Cardiac muscle cell (in vitro differentiated cells and primary cell): ENCODE results near the gene ASCC3. TPM values are rescaled to one million over a fixed set of nuclear protein-coding genes. Genes with fewer than 3 reads are reported as not detected.

Source experiments
- DNase-seq, 2 donors: peaks; one replicate each; pipeline versions ENCODE4 v3.0.0 to v3.0.0-alpha.2; 2010 to 2017; ENCODE audit warnings: low read depth in 1 of 2, low spot score in 1 of 2
- H3K27ac ChIP-seq: fragments of 200-600 bp; sonication (generic); 2 replicates; pipeline ENCODE4 v1.5.1; 2016
- H3K27me3 ChIP-seq: fragments of 200-600 bp; sonication (generic); 2 replicates; pipeline ENCODE4 v1.6.0; 2016; ENCODE audit warnings: control low read depth
- H3K36me3 ChIP-seq: fragments of 200-600 bp; sonication (generic); 2 replicates; pipeline ENCODE4 v1.5.1; 2016; ENCODE audit warnings: control low read depth
- H3K4me1 ChIP-seq: fragments of 200-600 bp; sonication (generic); 2 replicates; pipeline ENCODE4 v1.8.1; 2017; ENCODE audit warnings: low read depth, mild to moderate bottlenecking, mixed run types
- H3K4me3 ChIP-seq: fragments of 200-600 bp; sonication (generic); 2 replicates; pipeline ENCODE4 v1.5.1; 2016; ENCODE audit warnings: mild to moderate bottlenecking
- H3K9me3 ChIP-seq: fragments of 200-600 bp; sonication (generic); 2 replicates; pipeline ENCODE4 v1.5.1; 2017; ENCODE audit warnings: low read depth, mild to moderate bottlenecking, control low read depth
- polyA plus RNA-seq: library from polyadenylated mRNA; unstranded; fragments of >200 nt; fragmentation: Nextera tagmentation; extraction: Ambion mirVana; gene quantifications from 2 replicates; pipeline ENCODE4 v1.2.1, GENCODE V29; 2016
- total RNA-seq: library from RNA; depleted of rRNA; stranded (reverse); fragments of >200 nt; gene quantifications from 2 replicates; pipeline ENCODE4 v1.2.3, GENCODE V29; 2016
- TF ChIP-seq, protein P1 (sequence below): IDR thresholded peaks from 2 replicates; pipeline ENCODE4 v1.5.1; 2012; ENCODE audit warnings: low read depth, mild to moderate bottlenecking, low read length

ASCC3 gene
- total and polyA plus RNA-seq, 2 experiments from 2014 or later = 29.3 to 33.7 TPM

DNA sequence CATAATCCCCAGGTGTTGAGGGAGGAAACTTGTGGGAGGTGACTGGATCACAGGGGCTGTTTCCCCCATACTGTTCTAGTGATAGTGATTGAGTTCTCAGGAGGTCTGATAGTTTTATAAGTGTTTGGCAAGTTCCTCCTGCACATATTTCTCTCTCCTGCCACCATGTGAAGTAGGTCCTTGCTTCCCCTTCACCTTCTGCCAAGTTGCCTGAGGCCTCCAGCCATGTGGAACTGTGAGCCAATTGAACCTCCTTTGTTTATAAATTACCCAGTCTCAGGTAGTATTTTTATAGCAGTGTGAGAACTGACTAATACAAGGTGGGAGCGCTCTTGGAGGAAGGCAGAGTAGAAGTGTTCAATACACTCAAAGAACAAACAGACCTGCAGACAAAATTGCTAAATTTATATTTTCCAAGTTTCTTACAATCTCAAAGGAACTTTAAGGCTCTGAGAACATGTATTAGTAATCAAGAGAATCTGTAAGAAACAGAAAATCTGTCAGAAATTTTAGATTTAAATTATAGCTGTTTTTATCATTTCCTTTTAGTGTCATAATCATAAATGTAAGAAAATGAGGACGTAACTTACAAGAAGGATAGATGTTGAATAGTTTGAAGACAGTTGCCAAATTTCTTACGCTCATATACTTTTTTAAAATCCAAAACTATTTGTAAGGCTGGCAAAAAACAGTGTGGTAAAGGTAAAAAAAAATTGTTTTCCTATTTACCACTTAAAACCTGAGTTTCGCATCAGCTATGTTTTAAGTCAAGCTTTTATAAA, 77.7 kb downstream of the ASCC3 start:
- Histone ChIP-seq H3K4me1 (no peaks in the 10 kb centered on the region), H3K4me3 (no peak overlapping the region), H3K36me3 (no peaks in the 10 kb centered on the region), H3K27me3 (no peaks in the 10 kb centered on the region), H3K9me3 (no peaks in the 10 kb centered on the region), H3K27ac (no peak overlapping the region)
- no peak for DNase-seq
- TF ChIP-seq, protein P1, sequence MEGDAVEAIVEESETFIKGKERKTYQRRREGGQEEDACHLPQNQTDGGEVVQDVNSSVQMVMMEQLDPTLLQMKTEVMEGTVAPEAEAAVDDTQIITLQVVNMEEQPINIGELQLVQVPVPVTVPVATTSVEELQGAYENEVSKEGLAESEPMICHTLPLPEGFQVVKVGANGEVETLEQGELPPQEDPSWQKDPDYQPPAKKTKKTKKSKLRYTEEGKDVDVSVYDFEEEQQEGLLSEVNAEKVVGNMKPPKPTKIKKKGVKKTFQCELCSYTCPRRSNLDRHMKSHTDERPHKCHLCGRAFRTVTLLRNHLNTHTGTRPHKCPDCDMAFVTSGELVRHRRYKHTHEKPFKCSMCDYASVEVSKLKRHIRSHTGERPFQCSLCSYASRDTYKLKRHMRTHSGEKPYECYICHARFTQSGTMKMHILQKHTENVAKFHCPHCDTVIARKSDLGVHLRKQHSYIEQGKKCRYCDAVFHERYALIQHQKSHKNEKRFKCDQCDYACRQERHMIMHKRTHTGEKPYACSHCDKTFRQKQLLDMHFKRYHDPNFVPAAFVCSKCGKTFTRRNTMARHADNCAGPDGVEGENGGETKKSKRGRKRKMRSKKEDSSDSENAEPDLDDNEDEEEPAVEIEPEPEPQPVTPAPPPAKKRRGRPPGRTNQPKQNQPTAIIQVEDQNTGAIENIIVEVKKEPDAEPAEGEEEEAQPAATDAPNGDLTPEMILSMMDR = no peak

DNA sequence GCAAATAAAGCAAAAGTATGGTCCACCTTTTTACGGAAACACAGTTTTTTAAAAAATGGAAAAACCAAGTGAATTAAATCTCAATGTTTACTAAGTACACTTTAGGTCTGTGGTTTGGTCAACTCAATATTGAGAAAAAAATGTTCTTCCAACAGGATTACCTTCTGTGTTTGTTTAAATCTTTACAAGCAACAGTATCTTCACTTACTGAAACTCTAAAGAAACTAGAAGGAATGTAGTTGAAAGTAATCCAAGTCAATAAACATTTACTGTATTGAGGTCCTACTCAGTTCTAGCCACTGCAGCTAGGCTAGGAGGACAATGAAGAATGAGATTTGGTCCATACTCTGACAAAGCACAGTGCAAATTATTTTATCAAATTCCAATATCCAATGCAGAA, 80.1 kb downstream of the ASCC3 start:
- Histone ChIP-seq H3K27me3 (no peaks in the 10 kb centered on the region), H3K4me1 (no peaks in the 10 kb centered on the region), H3K9me3 (no peaks in the 10 kb centered on the region), H3K36me3 (no peaks in the 10 kb centered on the region), H3K27ac (no peak overlapping the region), H3K4me3 (no peak overlapping the region)
- TF ChIP-seq, protein P1 = no peak
- no peak for DNase-seq

DNA sequence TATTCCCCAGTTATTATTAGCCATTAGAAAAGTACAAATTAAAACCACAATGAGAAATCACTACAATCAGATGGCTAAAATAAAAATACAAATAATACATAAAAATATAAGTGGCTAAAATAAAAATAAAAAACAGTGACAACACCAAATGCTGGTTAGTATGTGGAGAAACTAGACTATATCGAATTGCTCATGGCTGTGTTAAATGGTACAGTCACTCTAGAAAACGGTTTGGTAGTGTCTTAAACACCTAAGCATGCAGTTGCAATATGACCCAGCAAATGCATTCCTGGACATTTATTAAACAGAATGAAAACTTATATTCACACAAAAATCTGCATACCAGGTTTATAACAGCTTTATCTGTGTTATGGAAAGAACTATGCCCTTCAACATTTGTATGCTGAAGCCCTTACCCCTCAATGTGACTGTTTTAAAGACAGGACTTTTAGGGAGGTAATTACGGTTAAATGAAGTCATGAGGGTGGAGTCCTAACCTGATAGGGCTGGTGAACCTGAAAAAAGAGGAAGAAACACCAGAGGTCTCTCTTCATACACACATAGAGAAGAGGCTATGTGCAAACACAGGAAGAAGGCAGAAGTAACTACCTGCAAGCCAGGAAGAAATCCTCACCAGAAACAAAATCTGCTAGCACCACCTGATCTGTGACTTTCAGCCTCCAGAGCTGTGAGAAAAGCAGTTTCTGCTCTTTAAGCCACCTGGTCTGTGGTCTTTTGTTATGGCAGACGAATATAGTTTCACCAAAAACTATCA, 84.9 kb downstream of the ASCC3 start:
- no peak overlapping the region for H3K4me3 ChIP-seq
- no peaks in the 10 kb centered on the region for H3K27me3 ChIP-seq
- no peaks in the 10 kb centered on the region for H3K4me1 ChIP-seq
- DNase-seq = no peak
- TF ChIP-seq, protein P1 = no peak
- no peaks in the 10 kb centered on the region for H3K36me3 ChIP-seq
- no peaks in the 10 kb centered on the region for H3K9me3 ChIP-seq
- no peak overlapping the region for H3K27ac ChIP-seq

DNA sequence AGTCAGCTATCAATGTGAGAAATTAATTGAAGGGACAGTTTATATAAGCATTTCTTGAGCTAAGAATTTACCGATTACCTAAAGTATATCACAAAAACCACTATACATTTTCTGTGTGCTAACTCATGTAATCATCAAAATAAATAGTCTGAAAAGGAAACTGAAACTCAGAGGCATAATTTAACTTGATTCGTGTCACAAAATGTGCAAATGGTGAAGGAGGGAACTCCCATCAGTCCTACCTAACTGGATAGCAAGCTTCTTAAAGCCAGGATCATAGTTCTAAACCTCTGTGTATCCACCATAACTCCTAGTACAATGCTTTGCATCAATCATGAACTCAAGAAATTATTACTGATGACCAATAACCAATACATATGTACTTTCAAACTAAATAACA, 91.0 kb downstream of the ASCC3 start:
- Histone ChIP-seq H3K27me3 (no peaks in the 10 kb centered on the region), H3K36me3 (no peaks in the 10 kb centered on the region), H3K9me3 (no peaks in the 10 kb centered on the region), H3K4me1 (no peaks in the 10 kb centered on the region), H3K27ac (no peak overlapping the region), H3K4me3 (no peak overlapping the region)
- no peak for DNase-seq
- TF ChIP-seq, protein P1 = no peak

DNA sequence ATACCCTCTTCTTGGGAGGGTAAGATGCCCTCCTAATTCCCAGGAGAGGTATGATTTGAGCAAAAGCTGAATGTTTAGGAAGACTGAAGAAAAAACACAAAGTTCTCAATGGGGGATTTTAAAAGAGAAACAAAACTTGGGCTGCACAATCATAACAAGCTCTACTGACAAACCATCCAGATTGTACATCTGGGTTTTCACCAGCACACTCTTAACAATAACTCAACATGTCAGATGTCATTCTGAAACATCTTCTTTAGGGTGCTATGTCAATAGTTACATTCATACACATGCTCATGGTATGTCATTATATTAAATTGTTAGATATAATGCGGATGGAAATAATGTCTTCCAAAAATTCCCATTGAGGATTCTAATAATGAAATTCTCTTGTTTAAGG, 95.1 kb downstream of the ASCC3 start:
- no peak for DNase-seq
- Histone ChIP-seq H3K9me3 (no peaks in the 10 kb centered on the region), H3K27me3 (no peaks in the 10 kb centered on the region), H3K36me3 (no peaks in the 10 kb centered on the region), H3K27ac (no peak overlapping the region), H3K4me1 (no peaks in the 10 kb centered on the region), H3K4me3 (no peak overlapping the region)
- TF ChIP-seq, protein P1 = no peak
